ENCODE data around the gene LARGE1. TPM values are rescaled to one million over a fixed set of nuclear protein-coding genes. Genes with fewer than 3 reads are reported as not detected.

The LARGE1 gene
- total and polyA plus RNA-seq, 2 of the 8 experiments (the other 6 are each of a cell fraction or from before 2014, with no cell fraction given) = 43.7 to 83.0 TPM

GRCh38 chr22:33650244-33650643 lies 270.0 kb downstream of the LARGE1 start:
- Histone ChIP-seq H3K27ac (ENCODE audit: low read depth, low read length) (no peak overlapping the region), H2BK15ac (ENCODE audit: low read length) (no peak overlapping the region), H3K23ac (ENCODE audit: insufficient read length) (no peak overlapping the region), H3K18ac (ENCODE audit: extremely low read depth, low read length) (no peak overlapping the region), H2BK20ac (ENCODE audit: low read length) (no peak overlapping the region), H3K23me2 (ENCODE audit: low read depth, low read length) (no peaks in the 10 kb centered on the region), H3K4me2 (ENCODE audit: insufficient read depth in 1 of 2, low read depth in 2 of 2, low read length in 2 of 2) (no peak overlapping the region), H3K9ac (replicated peaks in 1 of 4; ENCODE audit: extremely low read depth in 1 of 4, low read depth in 3 of 4, low read length in 3 of 4) (no peak overlapping the region), H2AFZ (ENCODE audit: low read length) (no peak overlapping the region), H3K14ac (ENCODE audit: insufficient read length) (no peak overlapping the region), H3K79me2 (ENCODE audit: control insufficient read depth in 1 of 2, insufficient read depth in 2 of 2, low read length in 2 of 2) (peaks cover 0 to 54% of the 10 kb centered on the region in 2 experiments; a peak in 3 of 4 replicates), H2BK12ac (ENCODE audit: low read depth, low read length) (peak overlapping the region; percentile 39; the same call in 1 of the 2 replicates), H4K5ac (ENCODE audit: insufficient read length, low read depth, low read length) (no peak overlapping the region), H3K4ac (replicated peaks; ENCODE audit: insufficient read length, low read depth, low read length) (no peak overlapping the region), H3K79me1 (ENCODE audit: low read depth, low read length) (no peaks in the 10 kb centered on the region; the same call in 1 of the 2 replicates), H4K8ac (ENCODE audit: extremely low read depth, insufficient read depth, low read length) (no peak overlapping the region), H3K56ac (replicated peaks; ENCODE audit: insufficient read length, low read depth, low read length) (no peak overlapping the region), H3K27me3 (replicated peaks in 1 of 4; ENCODE audit: control insufficient read depth in 3 of 4, extremely low read depth in 1 of 4, insufficient read depth in 3 of 4, low read length in 3 of 4) (no peaks in the 10 kb centered on the region), H3K36me3 (ENCODE audit: control insufficient read depth in 2 of 4, insufficient read depth in 4 of 4, low read length in 3 of 4) (peaks cover 0 to 7% (median 3%) of the 10 kb centered on the region in 4 experiments; a peak in 5 of 8 replicates), H2BK5ac (ENCODE audit: low read depth, low read length) (no peak overlapping the region), H3K4me1 (replicated peaks in 1 of 4; ENCODE audit: control insufficient read depth in 3 of 4, insufficient read depth in 4 of 4, low read length in 3 of 4) (peaks cover 0 to 6% (median 1%) of the 10 kb centered on the region in 4 experiments; a peak in 3 of 7 replicates), H2AK5ac (ENCODE audit: low read depth, low read length) (no peak overlapping the region), H3K4me3 (ENCODE audit: extremely low read depth in 1 of 4, insufficient read depth in 2 of 4, low read depth in 3 of 4, low read length in 4 of 4) (no peak overlapping the region), H4K91ac (replicated peaks; ENCODE audit: insufficient read length, low read length) (no peak overlapping the region), H2BK120ac (replicated peaks; ENCODE audit: low read depth, low read length) (no peak overlapping the region), H3K9me3 (ENCODE audit: insufficient read depth in 2 of 2, low read depth in 1 of 2, low read length in 1 of 2) (peaks cover 0 to 3% of the 10 kb centered on the region in 2 experiments; a peak in 1 of 4 replicates), H4K20me1 (replicated peaks in 1 of 2; ENCODE audit: control insufficient read depth in 1 of 2, insufficient read depth in 2 of 2, low read length in 2 of 2) (peaks cover 0 to 3% of the 10 kb centered on the region in 2 experiments)
- POLR2A ChIA-PET (ENCODE audit: partially characterized antibody) = no interaction called here
- DNase-seq (ENCODE audit: low read depth in 1 of 2, low spot score in 2 of 2) (no peak), FAIRE-seq (no peak)
- CTCF ChIA-PET (ENCODE audit: partially characterized antibody) = interaction anchor here (0.7 kb wide), 1 partner anchor 44 kb away, joined by 3 read pairs; no protein-coding TSS in a partner anchor
- 96% methylated on average over 20 of the region's 22 CpGs; no CpG with 5 or more reads in 1 of the 2 experiments for WGBS, 2 experiments (ENCODE audit: extremely low coverage in 1 of 2, insufficient coverage in 1 of 2, insufficient read length in 1 of 2, insufficient replicate concordance in 2 of 2, low coverage in 1 of 2, low lambda C conversion rate in 2 of 2, missing lambda C conversion rate in 1 of 2)
- TF ChIP-seq SP1 (IDR thresholded peaks at IDR 0.05; ENCODE audit: low read depth, low read length) (no peak), YY1 (IDR thresholded peaks at IDR 0.05; ENCODE audit: low read depth, low read length) (no peak), SAP30 (IDR thresholded peaks at IDR 0.05; ENCODE audit: insufficient read depth, insufficient replicate concordance, low read length) (no peak), TBP (IDR thresholded peaks at IDR 0.05; ENCODE audit: low read depth, low read length) (no peak), USF2 (IDR thresholded peaks at IDR 0.05; ENCODE audit: low read length) (no peak), CREB1 (IDR thresholded peaks at IDR 0.05) (no peak), ATF3 (IDR thresholded peaks at IDR 0.05; ENCODE audit: insufficient read depth, low read depth, low read length) (no peak), EP300 (IDR thresholded peaks at IDR 0.05; ENCODE audit: borderline replicate concordance in 1 of 2, low read depth in 2 of 2, low read length in 2 of 2) (no peak)
